ENCODE data around the gene ARRDC4.

DNA sequence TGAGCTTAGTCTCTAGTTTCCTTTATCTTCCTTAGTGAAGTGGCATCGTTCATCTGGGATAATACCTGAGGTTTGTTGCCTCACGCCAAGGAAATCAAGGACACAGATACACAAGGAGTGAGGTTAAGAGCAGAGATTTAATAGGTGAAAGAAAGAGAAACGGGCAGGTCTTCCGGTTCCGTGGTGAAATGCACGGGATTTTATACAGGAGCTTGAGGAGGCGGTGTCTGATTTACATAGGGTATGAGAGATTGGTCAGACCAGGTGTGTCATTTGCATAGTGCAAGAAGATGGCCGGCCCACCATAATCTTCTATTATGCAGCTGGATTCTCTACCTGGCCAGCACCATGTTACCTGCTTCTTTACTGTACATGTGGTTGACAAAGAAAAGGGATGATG is 17.2 kb downstream of the ARRDC4 start:
- TF ChIP-seq, protein P1, sequence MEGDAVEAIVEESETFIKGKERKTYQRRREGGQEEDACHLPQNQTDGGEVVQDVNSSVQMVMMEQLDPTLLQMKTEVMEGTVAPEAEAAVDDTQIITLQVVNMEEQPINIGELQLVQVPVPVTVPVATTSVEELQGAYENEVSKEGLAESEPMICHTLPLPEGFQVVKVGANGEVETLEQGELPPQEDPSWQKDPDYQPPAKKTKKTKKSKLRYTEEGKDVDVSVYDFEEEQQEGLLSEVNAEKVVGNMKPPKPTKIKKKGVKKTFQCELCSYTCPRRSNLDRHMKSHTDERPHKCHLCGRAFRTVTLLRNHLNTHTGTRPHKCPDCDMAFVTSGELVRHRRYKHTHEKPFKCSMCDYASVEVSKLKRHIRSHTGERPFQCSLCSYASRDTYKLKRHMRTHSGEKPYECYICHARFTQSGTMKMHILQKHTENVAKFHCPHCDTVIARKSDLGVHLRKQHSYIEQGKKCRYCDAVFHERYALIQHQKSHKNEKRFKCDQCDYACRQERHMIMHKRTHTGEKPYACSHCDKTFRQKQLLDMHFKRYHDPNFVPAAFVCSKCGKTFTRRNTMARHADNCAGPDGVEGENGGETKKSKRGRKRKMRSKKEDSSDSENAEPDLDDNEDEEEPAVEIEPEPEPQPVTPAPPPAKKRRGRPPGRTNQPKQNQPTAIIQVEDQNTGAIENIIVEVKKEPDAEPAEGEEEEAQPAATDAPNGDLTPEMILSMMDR (IDR thresholded peaks at IDR 0.05) = no peak
- no peak for TF ChIP-seq EZH2 (IDR thresholded peaks at IDR 0.05; ENCODE audit: borderline replicate concordance, insufficient read depth, low read depth, low read length, poor library complexity, severe bottlenecking)

Measured in B cell (primary cell).